AG04450 (cell line): ENCODE measurements around the gene CHST1. TPM values are rescaled to one million over a fixed set of nuclear protein-coding genes. Genes with fewer than 3 reads are reported as not detected.

Source experiments
- CTCF ChIA-PET: fragments of 300-600, 350-600 bp; formaldehyde crosslinking; extraction: SDS; loops from one replicate; lab custom pipeline; 2022; ENCODE audit warnings: antibody characterized with exemption, inconsistent platforms; lab: Charles Lee
- POLR2A ChIA-PET: fragments of 350-600 bp; formaldehyde crosslinking; extraction: SDS; loops from one replicate; lab custom pipeline; 2021; ENCODE audit warnings: antibody characterized with exemption, inconsistent platforms; lab: Yijun Ruan, JAX
- DNase-seq: peaks from one replicate; pipeline ENCODE4 v3.0.0-alpha.2; 2011; ENCODE audit warnings: low read depth, low spot score
- H3K27ac ChIP-seq: one replicate; pipeline ENCODE4 v1.5.1; 2012; ENCODE audit warnings: low read depth, low read length, control low read depth
- H3K27me3 ChIP-seq: one replicate; pipeline ENCODE4 v1.6.0; 2012; ENCODE audit warnings: low read length; ENCODE audit not compliant: control insufficient read depth, insufficient read depth
- H3K4me3 ChIP-seq: 2 replicates; pipeline ENCODE4 v1.5.1; 2011; ENCODE audit warnings: mild to moderate bottlenecking, low read depth, low read length, control low read depth
- H3K9me3 ChIP-seq: 2 replicates; pipeline ENCODE4 v1.5.1; 2012; ENCODE audit warnings: low read length; ENCODE audit not compliant: control insufficient read depth, insufficient read depth
- CTCF ChIP-seq: IDR thresholded peaks from 2 replicates; pipeline ENCODE4 v1.5.1; 2011; ENCODE audit warnings: low read depth, low read length, control low read depth, inconsistent platforms
- polyA plus RNA-seq: library from polyadenylated mRNA; depleted of rRNA; stranded (reverse); fragments of >200 nt; gene quantifications from 2 replicates; pipeline ENCODE4 v1.2.3, GENCODE V29; 2011

CHST1 gene
- polyA plus RNA-seq, 1 experiment = 0.06 TPM

- ChIA-PET CTCF (no interaction called here), POLR2A (no interaction called here)
- DNase-seq = no peak
- Histone ChIP-seq H3K9me3 (peaks cover 15% of the 10 kb centered on the region), H3K4me3 (no peak overlapping the region), H3K27ac (no peak overlapping the region), H3K27me3 (no peaks in the 10 kb centered on the region)
- no peak for TF ChIP-seq CTCF
Measured at GRCh38 chr11:45622861-45623260, 42.6 kb downstream of the CHST1 start.

GRCh38 chr11:45622283-45622682 is 43.1 kb downstream of the CHST1 start:
- Histone ChIP-seq H3K27ac (no peak overlapping the region), H3K27me3 (no peaks in the 10 kb centered on the region), H3K9me3 (peaks cover 15% of the 10 kb centered on the region), H3K4me3 (no peak overlapping the region)
- no peak for DNase-seq
- no peak for TF ChIP-seq CTCF
- CTCF ChIA-PET = no interaction called here
- POLR2A ChIA-PET = no interaction called here

GRCh38 chr11:45621588-45621987 is 43.8 kb downstream of the CHST1 start:
- no peak overlapping the region for H3K27ac ChIP-seq
- no peak overlapping the region for H3K4me3 ChIP-seq
- no peaks in the 10 kb centered on the region for H3K27me3 ChIP-seq
- H3K9me3 ChIP-seq = peaks cover 15% of the 10 kb centered on the region
- no peak for TF ChIP-seq CTCF
- DNase-seq = no peak
- ChIA-PET CTCF (no interaction called here), POLR2A (no interaction called here)

- no peak overlapping the region for H3K4me3 ChIP-seq
- no peak overlapping the region for H3K27ac ChIP-seq
- peaks cover 15% of the 10 kb centered on the region for H3K9me3 ChIP-seq
- DNase-seq = no peak
- ChIA-PET CTCF (no interaction called here), POLR2A (no interaction called here)
- no peaks in the 10 kb centered on the region for H3K27me3 ChIP-seq
- no peak for TF ChIP-seq CTCF
Measured at GRCh38 chr11:45620243-45620642, 45.2 kb downstream of the CHST1 start.

- TF ChIP-seq CTCF = no peak
- H3K9me3 ChIP-seq = peaks cover 15% of the 10 kb centered on the region
- DNase-seq = no peak
- no peak overlapping the region for H3K27ac ChIP-seq
- CTCF ChIA-PET = no interaction called here
- H3K27me3 ChIP-seq = no peaks in the 10 kb centered on the region
- H3K4me3 ChIP-seq = no peak overlapping the region
- POLR2A ChIA-PET = no interaction called here
Measured at GRCh38 chr11:45618897-45619296, 46.5 kb downstream of the CHST1 start.
